WTC11 (cell line): ENCODE results near the gene MYO15A. TPM values are rescaled to one million over a fixed set of nuclear protein-coding genes. Genes with fewer than 3 reads are reported as not detected.

Experiments used
- ATAC-seq: fragments of 200-7000 bp; cut with Tn5 transposase; 2 replicates; pipeline ENCODE4 v1.10.0; 2021; ENCODE audit warnings: mild to moderate bottlenecking, moderate library complexity
- CTCF ChIA-PET: fragments of 300-600 bp; sonication (Branson Sonifier 250); formaldehyde crosslinking; loops from one replicate; lab custom pipeline; 2021; ENCODE audit warnings: antibody characterized with exemption; lab: Charles Lee
- POLR2A ChIA-PET: fragments of 350-600 bp; sonication (Branson Sonifier 250); formaldehyde crosslinking; loops from one replicate; lab custom pipeline; 2021; ENCODE audit warnings: antibody characterized with exemption; lab: Charles Lee
- DNase-seq: peaks from one replicate; pipeline ENCODE4 v3.0.0; 2021; ENCODE audit warnings: low spot score
- H3K27ac Mint-ChIP-seq: 2 replicates; pipeline ENCODE4 v1.8.0; 2021; ENCODE audit warnings: mixed read lengths
- H3K27me3 Mint-ChIP-seq: 2 replicates; pipeline ENCODE4 v1.8.0; 2021; ENCODE audit warnings: low read depth, mild to moderate bottlenecking, moderate library complexity, mixed read lengths
- H3K36me3 Mint-ChIP-seq: 2 replicates; pipeline ENCODE4 v1.8.0; 2021; ENCODE audit warnings: mixed read lengths
- H3K4me1 Mint-ChIP-seq: 2 replicates; pipeline ENCODE4 v1.8.0; 2022; ENCODE audit warnings: mixed read lengths
- H3K4me3 Mint-ChIP-seq: 2 replicates; pipeline ENCODE4 v1.8.0; 2021; ENCODE audit warnings: mild to moderate bottlenecking, moderate library complexity, mixed read lengths
- H3K9me3 Mint-ChIP-seq: 2 replicates; pipeline ENCODE4 v1.8.0; 2021; ENCODE audit warnings: mixed read lengths
- AR ChIP-seq: fragments of 250-450 bp; sonication (Bioruptor Pico); IDR thresholded peaks from 2 replicates; pipeline ENCODE4 v1.9.0; 2021; ENCODE audit warnings: mild to moderate bottlenecking
- CTCF ChIP-seq: fragments of 200-600 bp; IDR thresholded peaks from 2 replicates; pipeline ENCODE4 v1.8.0; 2022; ENCODE audit warnings: antibody characterized with exemption
- ELF4 ChIP-seq: sonication (generic); formaldehyde crosslinking; IDR thresholded peaks from 2 replicates; pipeline ENCODE4 v1.8.1; 2022; ENCODE audit warnings: low read depth, mild to moderate bottlenecking, moderate library complexity, missing genetic modification reagents
- GABPB1 ChIP-seq: sonication (generic); formaldehyde crosslinking; IDR thresholded peaks from 2 replicates; pipeline ENCODE4 v1.8.1; 2023; ENCODE audit warnings: mild to moderate bottlenecking, missing genetic modification reagents
- HMGA2 ChIP-seq: fragments of 250-450 bp; sonication (Bioruptor Pico); IDR thresholded peaks from 2 replicates; pipeline ENCODE4 v1.4.0; 2021; ENCODE audit warnings: mild to moderate bottlenecking, moderate library complexity
- NR2C2 ChIP-seq: sonication (generic); formaldehyde crosslinking; IDR thresholded peaks from 2 replicates; pipeline ENCODE4 v1.8.0; 2022; ENCODE audit warnings: mild to moderate bottlenecking, missing genetic modification reagents
- PRDM15 ChIP-seq: sonication (generic); formaldehyde crosslinking; IDR thresholded peaks from 2 replicates; pipeline ENCODE4 v1.8.0; 2022; ENCODE audit warnings: missing genetic modification reagents
- SMAD4 ChIP-seq: sonication (generic); formaldehyde crosslinking; IDR thresholded peaks from 2 replicates; pipeline ENCODE4 v1.8.0; 2022; ENCODE audit warnings: mild to moderate bottlenecking, missing genetic modification reagents
- SOX15 ChIP-seq: fragments of 250-450 bp; sonication (Bioruptor Pico); IDR thresholded peaks from 2 replicates; pipeline ENCODE4 v1.9.0; 2021; ENCODE audit warnings: mild to moderate bottlenecking
- TEAD1 ChIP-seq: sonication (generic); formaldehyde crosslinking; IDR thresholded peaks from 2 replicates; pipeline ENCODE4 v1.8.0; 2022; ENCODE audit warnings: mild to moderate bottlenecking, missing genetic modification reagents
- total RNA-seq: library from RNA; stranded (reverse); gene quantifications from 3 replicates; pipeline ENCODE4 v1.2.3, GENCODE V29; 2021
- TF ChIP-seq, protein P1 (sequence below): fragments of 250-450 bp; sonication (Bioruptor Pico); IDR thresholded peaks from 2 replicates; pipeline ENCODE4 v1.8.0; 2021; ENCODE audit warnings: mild to moderate bottlenecking
- TF ChIP-seq, protein P2 (sequence below): sonication (generic); formaldehyde crosslinking; IDR thresholded peaks from 2 replicates; pipeline ENCODE4 v1.8.0; 2022; ENCODE audit warnings: mild to moderate bottlenecking, missing genetic modification reagents
- TF ChIP-seq, protein P3 (sequence below): sonication (generic); formaldehyde crosslinking; IDR thresholded peaks from 2 replicates; pipeline ENCODE4 v1.8.0; 2022; ENCODE audit warnings: mild to moderate bottlenecking, missing genetic modification reagents
- TF ChIP-seq, protein P4 (sequence below): sonication (generic); formaldehyde crosslinking; conservative IDR thresholded peaks from 2 replicates; pipeline ENCODE4 v1.8.1; 2023; ENCODE audit warnings: mild to moderate bottlenecking, low read depth, missing genetic modification reagents, moderate library complexity
- TF ChIP-seq, protein P5 (sequence below): sonication (generic); formaldehyde crosslinking; IDR thresholded peaks from 2 replicates; pipeline ENCODE4 v1.8.1; 2023; ENCODE audit warnings: mild to moderate bottlenecking, missing genetic modification reagents
- TF ChIP-seq, protein P6 (sequence below): fragments of 250-450 bp; sonication (Bioruptor Pico); IDR thresholded peaks from 2 replicates; pipeline ENCODE4 v2.1.2; 2022; ENCODE audit warnings: mild to moderate bottlenecking, moderate library complexity

MYO15A gene
- total RNA-seq, 1 experiment from 2014 or later: 2.6 TPM

- TF ChIP-seq, protein P1, sequence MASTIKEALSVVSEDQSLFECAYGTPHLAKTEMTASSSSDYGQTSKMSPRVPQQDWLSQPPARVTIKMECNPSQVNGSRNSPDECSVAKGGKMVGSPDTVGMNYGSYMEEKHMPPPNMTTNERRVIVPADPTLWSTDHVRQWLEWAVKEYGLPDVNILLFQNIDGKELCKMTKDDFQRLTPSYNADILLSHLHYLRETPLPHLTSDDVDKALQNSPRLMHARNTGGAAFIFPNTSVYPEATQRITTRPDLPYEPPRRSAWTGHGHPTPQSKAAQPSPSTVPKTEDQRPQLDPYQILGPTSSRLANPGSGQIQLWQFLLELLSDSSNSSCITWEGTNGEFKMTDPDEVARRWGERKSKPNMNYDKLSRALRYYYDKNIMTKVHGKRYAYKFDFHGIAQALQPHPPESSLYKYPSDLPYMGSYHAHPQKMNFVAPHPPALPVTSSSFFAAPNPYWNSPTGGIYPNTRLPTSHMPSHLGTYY (CRISPR knock-in tag): no peak
- TF ChIP-seq, protein P2, sequence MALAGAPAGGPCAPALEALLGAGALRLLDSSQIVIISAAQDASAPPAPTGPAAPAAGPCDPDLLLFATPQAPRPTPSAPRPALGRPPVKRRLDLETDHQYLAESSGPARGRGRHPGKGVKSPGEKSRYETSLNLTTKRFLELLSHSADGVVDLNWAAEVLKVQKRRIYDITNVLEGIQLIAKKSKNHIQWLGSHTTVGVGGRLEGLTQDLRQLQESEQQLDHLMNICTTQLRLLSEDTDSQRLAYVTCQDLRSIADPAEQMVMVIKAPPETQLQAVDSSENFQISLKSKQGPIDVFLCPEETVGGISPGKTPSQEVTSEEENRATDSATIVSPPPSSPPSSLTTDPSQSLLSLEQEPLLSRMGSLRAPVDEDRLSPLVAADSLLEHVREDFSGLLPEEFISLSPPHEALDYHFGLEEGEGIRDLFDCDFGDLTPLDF (CRISPR knock-in tag): no peak
- TF ChIP-seq SMAD4 (CRISPR knock-in tag) (no peak), HMGA2 (CRISPR knock-in tag) (no peak), GABPB1 (no peak), NR2C2 (CRISPR knock-in tag) (no peak), CTCF (no peak), SOX15 (CRISPR knock-in tag) (no peak)
- TF ChIP-seq, protein P3, sequence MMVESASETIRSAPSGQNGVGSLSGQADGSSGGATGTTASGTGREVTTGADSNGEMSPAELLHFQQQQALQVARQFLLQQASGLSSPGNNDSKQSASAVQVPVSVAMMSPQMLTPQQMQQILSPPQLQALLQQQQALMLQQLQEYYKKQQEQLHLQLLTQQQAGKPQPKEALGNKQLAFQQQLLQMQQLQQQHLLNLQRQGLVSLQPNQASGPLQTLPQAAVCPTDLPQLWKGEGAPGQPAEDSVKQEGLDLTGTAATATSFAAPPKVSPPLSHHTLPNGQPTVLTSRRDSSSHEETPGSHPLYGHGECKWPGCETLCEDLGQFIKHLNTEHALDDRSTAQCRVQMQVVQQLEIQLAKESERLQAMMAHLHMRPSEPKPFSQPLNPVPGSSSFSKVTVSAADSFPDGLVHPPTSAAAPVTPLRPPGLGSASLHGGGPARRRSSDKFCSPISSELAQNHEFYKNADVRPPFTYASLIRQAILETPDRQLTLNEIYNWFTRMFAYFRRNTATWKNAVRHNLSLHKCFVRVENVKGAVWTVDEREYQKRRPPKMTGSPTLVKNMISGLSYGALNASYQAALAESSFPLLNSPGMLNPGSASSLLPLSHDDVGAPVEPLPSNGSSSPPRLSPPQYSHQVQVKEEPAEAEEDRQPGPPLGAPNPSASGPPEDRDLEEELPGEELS (CRISPR knock-in tag): no peak
- TF ChIP-seq, protein P4, sequence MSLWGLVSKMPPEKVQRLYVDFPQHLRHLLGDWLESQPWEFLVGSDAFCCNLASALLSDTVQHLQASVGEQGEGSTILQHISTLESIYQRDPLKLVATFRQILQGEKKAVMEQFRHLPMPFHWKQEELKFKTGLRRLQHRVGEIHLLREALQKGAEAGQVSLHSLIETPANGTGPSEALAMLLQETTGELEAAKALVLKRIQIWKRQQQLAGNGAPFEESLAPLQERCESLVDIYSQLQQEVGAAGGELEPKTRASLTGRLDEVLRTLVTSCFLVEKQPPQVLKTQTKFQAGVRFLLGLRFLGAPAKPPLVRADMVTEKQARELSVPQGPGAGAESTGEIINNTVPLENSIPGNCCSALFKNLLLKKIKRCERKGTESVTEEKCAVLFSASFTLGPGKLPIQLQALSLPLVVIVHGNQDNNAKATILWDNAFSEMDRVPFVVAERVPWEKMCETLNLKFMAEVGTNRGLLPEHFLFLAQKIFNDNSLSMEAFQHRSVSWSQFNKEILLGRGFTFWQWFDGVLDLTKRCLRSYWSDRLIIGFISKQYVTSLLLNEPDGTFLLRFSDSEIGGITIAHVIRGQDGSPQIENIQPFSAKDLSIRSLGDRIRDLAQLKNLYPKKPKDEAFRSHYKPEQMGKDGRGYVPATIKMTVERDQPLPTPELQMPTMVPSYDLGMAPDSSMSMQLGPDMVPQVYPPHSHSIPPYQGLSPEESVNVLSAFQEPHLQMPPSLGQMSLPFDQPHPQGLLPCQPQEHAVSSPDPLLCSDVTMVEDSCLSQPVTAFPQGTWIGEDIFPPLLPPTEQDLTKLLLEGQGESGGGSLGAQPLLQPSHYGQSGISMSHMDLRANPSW (CRISPR knock-in tag): no peak
- TF ChIP-seq, protein P5, sequence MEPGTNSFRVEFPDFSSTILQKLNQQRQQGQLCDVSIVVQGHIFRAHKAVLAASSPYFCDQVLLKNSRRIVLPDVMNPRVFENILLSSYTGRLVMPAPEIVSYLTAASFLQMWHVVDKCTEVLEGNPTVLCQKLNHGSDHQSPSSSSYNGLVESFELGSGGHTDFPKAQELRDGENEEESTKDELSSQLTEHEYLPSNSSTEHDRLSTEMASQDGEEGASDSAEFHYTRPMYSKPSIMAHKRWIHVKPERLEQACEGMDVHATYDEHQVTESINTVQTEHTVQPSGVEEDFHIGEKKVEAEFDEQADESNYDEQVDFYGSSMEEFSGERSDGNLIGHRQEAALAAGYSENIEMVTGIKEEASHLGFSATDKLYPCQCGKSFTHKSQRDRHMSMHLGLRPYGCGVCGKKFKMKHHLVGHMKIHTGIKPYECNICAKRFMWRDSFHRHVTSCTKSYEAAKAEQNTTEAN: no peak
Measured at GRCh38 chr17:18064053-18064452, 44.5 kb upstream of the MYO15A start (continued).

DNA sequence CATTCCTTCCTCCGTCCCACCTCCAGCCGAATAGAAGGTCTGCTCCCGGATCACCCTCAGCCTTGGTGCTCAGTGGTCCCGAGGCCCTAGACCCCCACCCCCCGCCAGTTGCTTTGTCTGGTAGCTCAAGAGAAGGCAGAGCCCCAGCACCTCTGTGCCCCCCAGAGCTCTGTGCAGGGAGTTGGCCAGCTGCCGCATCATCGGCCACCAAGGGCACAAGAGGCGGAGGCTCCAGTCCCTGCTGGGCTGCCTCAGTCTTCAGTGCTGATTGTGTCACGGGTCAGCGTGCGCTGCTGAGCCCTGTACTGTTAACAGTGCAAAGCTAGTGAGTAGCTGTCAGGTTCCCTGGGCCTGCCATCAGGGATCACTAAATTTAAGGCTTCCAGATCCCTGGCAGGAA, 43.0 kb upstream of the MYO15A start:
- POLR2A ChIA-PET: no interaction called here
- no peak overlapping the region for H3K27ac Mint-ChIP-seq
- no peaks in the 10 kb centered on the region for H3K27me3 Mint-ChIP-seq
- TF ChIP-seq, protein P2 (CRISPR knock-in tag): no peak
- TF ChIP-seq PRDM15 (CRISPR knock-in tag): no peak
- no peak for TF ChIP-seq TEAD1 (CRISPR knock-in tag)
- no peak for TF ChIP-seq AR (CRISPR knock-in tag)
- TF ChIP-seq, protein P6, sequence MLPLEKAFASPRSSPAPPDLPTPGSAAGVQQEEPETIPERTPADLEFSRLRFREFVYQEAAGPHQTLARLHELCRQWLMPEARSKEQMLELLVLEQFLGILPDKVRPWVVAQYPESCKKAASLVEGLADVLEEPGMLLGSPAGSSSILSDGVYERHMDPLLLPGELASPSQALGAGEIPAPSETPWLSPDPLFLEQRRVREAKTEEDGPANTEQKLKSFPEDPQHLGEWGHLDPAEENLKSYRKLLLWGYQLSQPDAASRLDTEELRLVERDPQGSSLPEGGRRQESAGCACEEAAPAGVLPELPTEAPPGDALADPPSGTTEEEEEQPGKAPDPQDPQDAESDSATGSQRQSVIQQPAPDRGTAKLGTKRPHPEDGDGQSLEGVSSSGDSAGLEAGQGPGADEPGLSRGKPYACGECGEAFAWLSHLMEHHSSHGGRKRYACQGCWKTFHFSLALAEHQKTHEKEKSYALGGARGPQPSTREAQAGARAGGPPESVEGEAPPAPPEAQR (CRISPR knock-in tag): no peak
- TF ChIP-seq ELF4 (CRISPR knock-in tag): no peak

More for the DNA sequence above, 43.0 kb upstream of the MYO15A start:
- CTCF ChIA-PET: no interaction called here
- peaks cover 13% of the 10 kb centered on the region for H3K36me3 Mint-ChIP-seq
- DNase-seq (no peak), ATAC-seq (no peak)
- peaks cover 2% of the 10 kb centered on the region; the same call in 1 of the 2 replicates for H3K4me1 Mint-ChIP-seq
- no peaks in the 10 kb centered on the region for H3K9me3 Mint-ChIP-seq
- H3K4me3 Mint-ChIP-seq: no peak overlapping the region
